Measurements from ENCODE around the gene PKN3.

The PKN3 gene

GRCh38 chr9:128702949-128703615 is 779 bp downstream of the PKN3 start:
- no peak for TF ChIP-seq CTCF (IDR thresholded peaks at IDR 0.05)

- TF ChIP-seq CTCF (IDR thresholded peaks at IDR 0.05), result no peak
Observed at GRCh38 chr9:128703616-128704355, 1.5 kb downstream of the PKN3 start.

- TF ChIP-seq CTCF (IDR thresholded peaks at IDR 0.05), result no peak
Observed at GRCh38 chr9:128704356-128704670, 2.0 kb downstream of the PKN3 start.

GRCh38 chr9:128705051-128705965 is 3.0 kb downstream of the PKN3 start:
- TF ChIP-seq CTCF (IDR thresholded peaks at IDR 0.05), result no peak

- no peak for TF ChIP-seq CTCF (IDR thresholded peaks at IDR 0.05)
Observed at GRCh38 chr9:128706045-128706444, 3.7 kb downstream of the PKN3 start.

GRCh38 chr9:128706671-128707381 is 4.5 kb downstream of the PKN3 start:
- no peak for TF ChIP-seq CTCF (IDR thresholded peaks at IDR 0.05)

GRCh38 chr9:128707446-128707845 is 5.1 kb downstream of the PKN3 start:
- TF ChIP-seq CTCF (IDR thresholded peaks at IDR 0.05), result no peak

All from LNCAP (cell line).